WI38 (cell line): Measurements from ENCODE around the gene CTIF.

Source experiments
- H3K4me3 ChIP-seq: 2 replicates; pipeline ENCODE4 v1.5.1; 2011; ENCODE audit warnings: low read depth, mild to moderate bottlenecking, control low read depth, low read length
- TF ChIP-seq, protein P1 (sequence below): IDR thresholded peaks from 2 replicates; pipeline ENCODE4 v1.5.1; 2012; ENCODE audit warnings: low read depth, mild to moderate bottlenecking, control low read depth, low read length

CTIF gene

DNA sequence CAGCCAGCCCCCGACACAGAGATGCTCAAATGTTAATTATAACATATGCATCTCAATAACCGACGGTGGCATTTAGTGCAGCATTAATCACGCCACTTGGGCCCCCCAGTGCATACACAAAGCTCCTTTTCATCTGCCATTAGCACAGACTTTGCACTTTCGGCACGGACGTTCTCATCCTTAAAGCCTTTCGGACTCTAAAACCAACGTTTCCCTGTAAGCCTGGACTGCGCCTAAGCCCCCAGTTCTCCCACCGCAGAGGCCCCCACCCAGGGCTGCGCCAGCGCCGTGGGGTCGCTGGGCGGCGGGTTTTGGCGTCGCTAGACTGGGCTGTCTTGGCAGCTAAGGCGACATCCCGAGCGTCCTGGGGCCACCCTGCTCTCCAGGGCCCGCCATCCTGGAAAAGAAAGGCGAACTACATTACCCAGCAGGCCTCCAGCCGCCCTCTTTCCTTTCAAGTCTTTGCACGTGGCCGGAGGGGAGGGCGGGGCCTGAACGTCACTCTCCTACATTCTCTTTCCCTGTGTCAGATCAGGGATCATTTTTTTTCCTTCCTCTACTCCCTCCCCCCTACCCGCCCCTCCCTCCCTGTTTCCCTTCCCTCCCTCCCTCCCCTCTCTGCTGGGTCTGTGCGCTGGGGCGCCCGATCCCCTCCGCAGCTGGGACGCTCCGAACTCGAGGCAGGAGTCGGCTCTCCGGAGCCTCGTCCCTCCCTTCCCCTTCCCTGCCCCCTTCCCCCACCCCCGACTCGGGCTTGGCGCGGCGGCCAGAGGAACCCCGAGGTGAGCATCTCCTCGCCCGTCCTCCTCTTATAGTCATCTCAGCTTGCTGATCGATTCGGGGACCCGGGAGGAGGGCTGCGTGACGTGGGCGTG, at the start of gene CTIF:
TSS of gene CTIF (plus strand) at position 501 of the 875 bp plus-strand sequence. CDS start 80,535 bp downstream, outside the sequence.
- H3K4me3 ChIP-seq: peak within 1 kb of the TSS; percentile 91
- TF ChIP-seq, protein P1, sequence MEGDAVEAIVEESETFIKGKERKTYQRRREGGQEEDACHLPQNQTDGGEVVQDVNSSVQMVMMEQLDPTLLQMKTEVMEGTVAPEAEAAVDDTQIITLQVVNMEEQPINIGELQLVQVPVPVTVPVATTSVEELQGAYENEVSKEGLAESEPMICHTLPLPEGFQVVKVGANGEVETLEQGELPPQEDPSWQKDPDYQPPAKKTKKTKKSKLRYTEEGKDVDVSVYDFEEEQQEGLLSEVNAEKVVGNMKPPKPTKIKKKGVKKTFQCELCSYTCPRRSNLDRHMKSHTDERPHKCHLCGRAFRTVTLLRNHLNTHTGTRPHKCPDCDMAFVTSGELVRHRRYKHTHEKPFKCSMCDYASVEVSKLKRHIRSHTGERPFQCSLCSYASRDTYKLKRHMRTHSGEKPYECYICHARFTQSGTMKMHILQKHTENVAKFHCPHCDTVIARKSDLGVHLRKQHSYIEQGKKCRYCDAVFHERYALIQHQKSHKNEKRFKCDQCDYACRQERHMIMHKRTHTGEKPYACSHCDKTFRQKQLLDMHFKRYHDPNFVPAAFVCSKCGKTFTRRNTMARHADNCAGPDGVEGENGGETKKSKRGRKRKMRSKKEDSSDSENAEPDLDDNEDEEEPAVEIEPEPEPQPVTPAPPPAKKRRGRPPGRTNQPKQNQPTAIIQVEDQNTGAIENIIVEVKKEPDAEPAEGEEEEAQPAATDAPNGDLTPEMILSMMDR: no peak

DNA sequence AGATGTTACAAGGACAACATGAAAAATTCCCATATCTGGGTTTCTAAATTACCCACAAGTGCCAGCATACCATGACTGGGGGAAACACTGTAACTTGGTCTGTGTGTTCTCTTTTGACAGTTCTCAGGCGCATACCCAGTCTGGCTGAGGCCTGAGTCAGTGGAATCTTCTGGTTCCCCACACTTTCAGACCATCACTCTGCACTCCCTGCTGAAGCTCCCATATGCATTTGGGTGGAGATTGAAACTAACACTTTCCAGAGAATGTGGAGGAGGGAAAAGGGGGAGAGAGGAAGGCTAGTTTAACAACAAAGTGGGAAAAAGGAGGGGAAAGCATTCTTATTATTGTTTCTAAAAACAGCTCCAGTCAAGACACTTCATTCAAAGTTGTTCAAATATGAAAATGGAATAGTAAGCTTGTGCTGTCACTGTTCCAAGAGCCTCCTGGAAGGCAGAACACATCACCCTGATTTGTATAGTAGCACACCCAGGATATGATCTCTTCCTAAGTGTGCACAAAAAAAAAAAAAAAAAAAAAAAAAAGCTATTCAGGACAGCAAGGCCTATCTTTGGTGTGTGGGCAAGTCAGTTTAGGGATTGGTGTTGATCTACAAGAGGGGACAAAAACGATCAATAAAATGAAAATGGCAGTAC, 48.1 kb upstream of the CTIF start:
- H3K4me3 ChIP-seq: no peak overlapping the region
- TF ChIP-seq, protein P1: no peak

DNA sequence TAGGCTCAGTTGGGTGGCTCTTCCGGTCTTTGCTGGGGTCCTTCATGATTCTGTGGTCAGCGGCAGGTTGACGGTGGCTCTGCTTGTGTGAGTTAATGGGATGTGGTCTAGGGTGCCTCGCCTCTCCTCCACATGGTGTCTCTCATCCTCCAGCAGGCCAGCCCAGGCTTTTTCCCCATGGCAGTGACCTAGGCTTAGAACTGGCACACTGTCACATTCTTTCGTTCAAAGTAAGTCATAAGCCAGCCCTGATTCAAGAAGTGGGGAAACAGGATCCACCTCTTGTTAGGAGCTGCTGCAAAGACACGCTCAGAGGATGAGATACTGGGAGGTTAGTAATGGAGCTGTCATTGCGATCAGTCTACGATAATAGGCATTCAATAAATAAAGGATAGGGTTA, 46.0 kb upstream of the CTIF start:
- H3K4me3 ChIP-seq: no peak overlapping the region
- TF ChIP-seq, protein P1: no peak

DNA sequence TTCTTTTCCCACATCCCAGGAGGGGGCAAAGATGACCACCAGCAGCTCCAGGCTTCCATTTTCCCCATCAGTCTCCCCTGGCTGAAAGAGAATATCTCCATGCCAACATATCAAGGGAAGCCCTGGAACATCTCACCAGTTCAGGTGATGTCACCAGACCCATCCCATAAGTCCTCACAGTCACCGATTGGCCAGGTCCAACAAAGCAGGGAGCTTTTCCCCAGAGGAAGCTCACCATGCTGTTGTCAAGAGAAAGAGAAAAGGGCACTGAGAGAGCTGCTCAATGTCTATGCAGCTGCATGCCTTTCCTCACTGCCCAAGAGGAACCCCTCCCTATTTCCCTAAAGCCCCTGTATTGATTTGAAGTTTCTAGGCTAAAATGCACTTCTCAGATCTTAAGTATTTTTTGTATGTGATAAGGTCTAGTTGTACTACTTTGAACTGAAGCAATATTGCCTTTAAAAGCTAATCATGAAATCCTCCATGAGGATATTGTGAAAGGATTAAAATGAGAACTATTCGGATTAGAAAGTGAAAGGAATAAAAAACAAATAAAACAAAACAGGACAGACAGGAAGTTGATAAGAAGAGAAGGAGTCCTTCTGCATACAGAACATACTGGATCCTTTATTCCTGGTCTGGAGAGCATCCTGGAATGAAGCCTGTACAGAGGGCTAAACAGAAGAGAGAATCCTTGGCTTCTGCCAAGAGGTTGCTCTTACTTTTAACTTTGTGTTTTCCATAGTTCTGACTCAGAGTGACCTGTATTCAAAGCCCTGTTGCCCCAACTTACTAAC, 45.2 kb upstream of the CTIF start:
- TF ChIP-seq, protein P1: no peak
- no peak overlapping the region for H3K4me3 ChIP-seq

DNA sequence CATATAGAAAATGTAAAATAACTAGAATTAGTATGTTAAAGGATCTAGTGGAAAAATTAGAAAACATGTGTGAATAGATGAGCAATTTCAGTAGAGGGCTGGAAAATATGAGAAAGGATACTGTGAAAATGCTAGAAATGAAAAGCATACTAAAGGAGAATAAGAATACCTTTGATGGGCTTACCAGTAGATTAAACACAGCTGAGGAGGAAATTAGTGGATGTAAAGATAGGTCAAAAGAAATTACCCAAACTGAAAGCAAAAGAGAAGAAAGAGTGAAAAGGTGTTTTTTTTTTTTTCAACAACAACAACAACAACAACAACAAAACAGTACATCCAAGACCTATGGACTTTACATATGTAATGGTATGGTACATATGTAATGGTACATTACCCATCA, 41.0 kb upstream of the CTIF start:
- TF ChIP-seq, protein P1: no peak
- no peak overlapping the region for H3K4me3 ChIP-seq

DNA sequence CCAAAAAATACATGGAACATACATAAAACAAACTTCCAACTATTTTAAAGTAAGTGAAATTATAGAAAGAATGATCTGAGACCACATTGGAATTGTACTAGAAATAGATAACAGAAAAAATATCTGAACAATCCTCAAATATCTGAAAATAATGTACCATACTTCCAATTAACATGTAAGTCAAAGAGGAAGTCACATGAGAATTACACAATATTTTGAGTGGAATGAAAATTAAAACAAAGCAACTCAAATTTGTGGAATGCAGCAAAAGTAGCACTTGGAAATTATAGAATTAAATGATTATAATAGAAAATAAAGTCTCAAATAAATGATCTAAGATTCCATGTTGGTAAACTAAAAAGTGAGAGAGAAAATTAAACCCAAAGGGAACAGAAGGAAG, 38.3 kb upstream of the CTIF start:
- TF ChIP-seq, protein P1: no peak
- H3K4me3 ChIP-seq: no peak overlapping the region
